Measurements from ENCODE around the gene IRF7.

DNA sequence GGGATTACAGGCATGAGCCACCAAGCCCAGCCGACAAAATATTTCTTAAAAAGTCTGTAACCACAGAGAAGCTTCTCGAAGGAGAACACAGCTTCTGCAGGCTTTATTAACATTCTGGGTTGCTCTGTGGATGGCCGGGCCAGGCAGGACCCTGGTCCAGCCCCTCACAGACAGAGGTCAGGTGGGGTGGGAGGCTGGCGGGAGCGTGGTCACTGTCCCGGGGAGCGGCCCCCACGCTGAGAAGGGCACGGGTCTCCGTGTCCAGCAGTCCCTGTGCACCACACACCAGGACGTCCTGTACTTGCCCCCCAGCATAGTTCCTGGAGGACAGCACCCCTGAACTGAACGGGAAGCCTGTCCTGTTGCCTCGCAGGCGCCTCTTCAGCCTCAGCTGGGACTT lies 40.7 kb upstream of the IRF7 start:
- TF ChIP-seq POLR2A (IDR thresholded peaks at IDR 0.05; ENCODE audit: low read depth, low read length) = no peak
- TF ChIP-seq, protein P1, sequence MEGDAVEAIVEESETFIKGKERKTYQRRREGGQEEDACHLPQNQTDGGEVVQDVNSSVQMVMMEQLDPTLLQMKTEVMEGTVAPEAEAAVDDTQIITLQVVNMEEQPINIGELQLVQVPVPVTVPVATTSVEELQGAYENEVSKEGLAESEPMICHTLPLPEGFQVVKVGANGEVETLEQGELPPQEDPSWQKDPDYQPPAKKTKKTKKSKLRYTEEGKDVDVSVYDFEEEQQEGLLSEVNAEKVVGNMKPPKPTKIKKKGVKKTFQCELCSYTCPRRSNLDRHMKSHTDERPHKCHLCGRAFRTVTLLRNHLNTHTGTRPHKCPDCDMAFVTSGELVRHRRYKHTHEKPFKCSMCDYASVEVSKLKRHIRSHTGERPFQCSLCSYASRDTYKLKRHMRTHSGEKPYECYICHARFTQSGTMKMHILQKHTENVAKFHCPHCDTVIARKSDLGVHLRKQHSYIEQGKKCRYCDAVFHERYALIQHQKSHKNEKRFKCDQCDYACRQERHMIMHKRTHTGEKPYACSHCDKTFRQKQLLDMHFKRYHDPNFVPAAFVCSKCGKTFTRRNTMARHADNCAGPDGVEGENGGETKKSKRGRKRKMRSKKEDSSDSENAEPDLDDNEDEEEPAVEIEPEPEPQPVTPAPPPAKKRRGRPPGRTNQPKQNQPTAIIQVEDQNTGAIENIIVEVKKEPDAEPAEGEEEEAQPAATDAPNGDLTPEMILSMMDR (IDR thresholded peaks at IDR 0.05; ENCODE audit: extremely low read depth in 1 of 2, insufficient read depth in 1 of 2, low read depth in 1 of 2, low read length in 2 of 2) = no peak
- no peak for TF ChIP-seq MAX (IDR thresholded peaks at IDR 0.05; ENCODE audit: insufficient read depth, insufficient read length)
- TF ChIP-seq POLR2AphosphoS5 (IDR thresholded peaks at IDR 0.05; ENCODE audit: insufficient read depth, low read depth, low read length) = no peak
- no peak for TF ChIP-seq MYC (IDR thresholded peaks at IDR 0.05; ENCODE audit: low read depth, low read length)
- no peak for TF ChIP-seq EZH2 (IDR thresholded peaks at IDR 0.05; ENCODE audit: borderline replicate concordance, low read depth, low read length, severe bottlenecking)
- no peak for TF ChIP-seq JUN (IDR thresholded peaks at IDR 0.05; ENCODE audit: borderline replicate concordance, insufficient read depth, insufficient read length, low read depth)
